GM12874 (cell line): ENCODE results near the gene MRPL49.

Experiments used
- TF ChIP-seq, protein P1 (sequence below): IDR thresholded peaks from 2 replicates; pipeline ENCODE4 v1.5.1; 2011; ENCODE audit warnings: low read depth, mild to moderate bottlenecking, control low read depth, low read length, moderate library complexity; ENCODE audit not compliant: insufficient read depth

Gene MRPL49

DNA sequence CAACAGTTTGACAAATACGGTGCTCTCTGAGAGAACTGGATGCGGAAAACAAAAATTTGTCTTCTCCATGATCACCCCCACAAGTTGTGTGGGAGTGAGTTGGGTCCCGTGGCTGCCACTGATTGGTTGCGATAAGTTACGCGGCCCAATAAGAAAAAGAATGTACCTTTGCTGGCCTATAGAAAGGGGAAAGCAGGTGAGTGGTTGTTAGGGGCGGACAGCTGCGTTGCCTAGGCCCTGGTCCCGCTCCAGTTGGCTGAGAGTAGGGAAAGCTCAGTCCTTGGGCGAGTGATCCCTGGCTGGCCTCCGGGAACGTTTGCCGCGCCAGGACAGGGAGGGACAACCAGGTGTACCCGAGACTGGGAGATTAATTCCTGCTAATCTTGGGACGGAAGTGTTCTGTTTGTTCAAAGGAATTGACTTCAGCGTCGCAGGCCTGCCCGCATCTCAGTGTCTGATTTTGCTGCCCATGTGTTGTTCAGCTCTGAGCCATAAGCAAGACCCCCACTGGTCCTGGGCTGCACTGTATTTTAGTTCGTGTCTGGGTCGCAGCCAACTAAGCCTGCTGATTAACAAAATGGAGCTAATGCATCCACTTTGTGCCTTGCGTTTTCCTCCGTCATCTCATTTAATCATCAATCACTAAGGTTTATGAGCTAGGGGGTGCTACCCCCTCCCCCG is 13.0 kb downstream of the MRPL49 start:
- TF ChIP-seq, protein P1, sequence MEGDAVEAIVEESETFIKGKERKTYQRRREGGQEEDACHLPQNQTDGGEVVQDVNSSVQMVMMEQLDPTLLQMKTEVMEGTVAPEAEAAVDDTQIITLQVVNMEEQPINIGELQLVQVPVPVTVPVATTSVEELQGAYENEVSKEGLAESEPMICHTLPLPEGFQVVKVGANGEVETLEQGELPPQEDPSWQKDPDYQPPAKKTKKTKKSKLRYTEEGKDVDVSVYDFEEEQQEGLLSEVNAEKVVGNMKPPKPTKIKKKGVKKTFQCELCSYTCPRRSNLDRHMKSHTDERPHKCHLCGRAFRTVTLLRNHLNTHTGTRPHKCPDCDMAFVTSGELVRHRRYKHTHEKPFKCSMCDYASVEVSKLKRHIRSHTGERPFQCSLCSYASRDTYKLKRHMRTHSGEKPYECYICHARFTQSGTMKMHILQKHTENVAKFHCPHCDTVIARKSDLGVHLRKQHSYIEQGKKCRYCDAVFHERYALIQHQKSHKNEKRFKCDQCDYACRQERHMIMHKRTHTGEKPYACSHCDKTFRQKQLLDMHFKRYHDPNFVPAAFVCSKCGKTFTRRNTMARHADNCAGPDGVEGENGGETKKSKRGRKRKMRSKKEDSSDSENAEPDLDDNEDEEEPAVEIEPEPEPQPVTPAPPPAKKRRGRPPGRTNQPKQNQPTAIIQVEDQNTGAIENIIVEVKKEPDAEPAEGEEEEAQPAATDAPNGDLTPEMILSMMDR, result no peak

DNA sequence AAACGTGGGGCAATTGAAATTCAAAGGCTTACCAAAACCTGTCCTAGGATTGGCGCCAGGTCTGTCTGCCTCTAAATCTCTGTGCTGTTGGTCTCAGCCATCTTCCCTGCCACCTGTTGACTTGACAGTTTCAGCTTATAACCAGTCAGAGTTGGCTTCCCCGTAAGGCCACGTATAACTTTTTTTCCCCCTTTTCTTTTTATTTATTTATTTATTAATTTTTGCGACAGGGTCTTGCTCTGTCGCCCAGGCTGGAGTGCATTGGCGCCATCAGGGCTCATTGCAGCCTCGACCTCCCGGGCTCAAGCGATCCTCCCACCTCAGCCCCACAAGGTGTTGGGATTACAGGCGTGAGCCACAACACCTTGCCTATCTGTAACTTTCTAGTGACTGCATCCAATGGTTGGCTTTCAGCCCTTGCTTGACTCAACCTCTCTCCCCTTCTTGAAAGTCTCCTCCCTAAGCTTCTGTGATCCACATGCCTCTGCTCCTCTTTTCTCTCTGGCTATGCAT is 13.6 kb downstream of the MRPL49 start:
- TF ChIP-seq, protein P1, result no peak

DNA sequence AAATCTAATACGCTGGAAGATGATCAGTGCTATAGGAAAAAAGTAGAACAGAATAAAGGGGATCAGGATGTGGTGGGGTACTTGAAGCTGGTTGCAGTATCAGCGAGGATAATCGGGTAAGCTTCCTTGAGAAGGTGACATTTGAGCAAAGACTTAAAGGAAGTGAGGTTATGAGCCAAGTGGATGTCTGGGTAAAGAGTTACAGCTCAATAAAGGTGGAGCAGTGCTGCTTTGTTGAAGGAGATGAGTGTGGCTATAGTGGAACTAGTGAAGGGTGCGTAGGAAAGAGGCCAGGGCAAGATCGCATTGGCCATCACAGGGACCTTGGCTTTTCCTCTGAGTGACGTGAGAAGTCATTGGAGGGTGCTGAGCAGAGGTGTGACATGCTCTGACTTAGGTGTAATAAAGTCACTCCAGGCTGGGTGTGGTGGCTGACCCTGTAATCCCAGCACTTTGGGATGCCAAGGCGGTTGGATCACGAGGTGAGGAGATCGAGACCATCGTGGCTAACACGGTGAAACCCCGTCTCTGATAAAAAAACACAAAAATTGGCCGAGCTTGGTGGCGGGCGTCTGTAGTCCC is 14.5 kb downstream of the MRPL49 start:
- TF ChIP-seq, protein P1, result no peak

GRCh38 chr11:65141896-65142494 is 19.9 kb downstream of the MRPL49 start:
- TF ChIP-seq, protein P1, result no peak

- TF ChIP-seq, protein P1, result no peak
These were observed 25.4 kb downstream of the MRPL49 start for GRCh38 chr11:65147352-65148075.

- TF ChIP-seq, protein P1, result no peak
These were observed 26.5 kb downstream of the MRPL49 start for GRCh38 chr11:65148657-65149056.
